Upper lobe of left lung (tissue), 4 donors: ENCODE measurements around the gene MCTP2.

ENCODE experiments used
- CTCF ChIP-seq, 6 experiments: fragments of 450-650 bp in 4 of 6; fragments of 200-600 bp in 2 of 6; sonication (generic) in 2 of 6; IDR thresholded peaks; one replicate each; pipeline ENCODE4 v1.5.1; 2016 to 2019; ENCODE audit warnings: antibody characterized with exemption in 6 of 6
- EP300 ChIP-seq, 4 donors: sonication (generic); formaldehyde crosslinking; IDR thresholded peaks; one replicate each; pipeline ENCODE4 v1.5.1; 2017; ENCODE audit warnings: antibody characterized with exemption in 4 of 4, control low read depth in 2 of 4
- POLR2A ChIP-seq, 4 donors: fragments of 450-650 bp; IDR thresholded peaks; one replicate each; pipeline ENCODE4 v1.5.1; 2016 to 2017; ENCODE audit warnings: antibody characterized with exemption in 4 of 4, mild to moderate bottlenecking in 2 of 4

DNA sequence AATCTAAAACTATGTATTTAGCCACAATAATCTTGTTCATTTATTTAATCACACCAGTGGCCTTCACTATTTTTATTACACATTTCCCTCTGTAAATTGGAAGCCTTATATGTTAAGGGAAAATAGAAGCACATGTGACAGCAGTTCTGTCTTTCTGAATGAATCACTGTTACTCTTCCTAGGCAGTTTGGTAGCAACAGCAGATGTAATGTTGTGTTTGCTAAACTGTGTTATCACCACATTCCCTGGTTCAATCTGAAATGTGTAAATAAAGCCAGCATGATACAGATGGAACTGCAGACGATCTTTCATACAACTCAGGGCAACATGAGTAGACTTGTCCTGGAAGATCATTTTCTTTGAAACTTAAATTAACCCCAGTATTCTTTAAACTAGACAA, 220.1 kb downstream of the MCTP2 start:
- no peak for TF ChIP-seq CTCF (IDR thresholded peaks at IDR 0.05)
- no peak for TF ChIP-seq EP300 (IDR thresholded peaks at IDR 0.05)
- no peak for TF ChIP-seq POLR2A (IDR thresholded peaks at IDR 0.05)
